ENCODE measurements around the gene CIAO3.
"Not testable (repeated sequence)": the region's sequence is repeated elsewhere in the genome, so short reads cannot be mapped to it uniquely, and the experiment has no call there.

Gene CIAO3

DNA sequence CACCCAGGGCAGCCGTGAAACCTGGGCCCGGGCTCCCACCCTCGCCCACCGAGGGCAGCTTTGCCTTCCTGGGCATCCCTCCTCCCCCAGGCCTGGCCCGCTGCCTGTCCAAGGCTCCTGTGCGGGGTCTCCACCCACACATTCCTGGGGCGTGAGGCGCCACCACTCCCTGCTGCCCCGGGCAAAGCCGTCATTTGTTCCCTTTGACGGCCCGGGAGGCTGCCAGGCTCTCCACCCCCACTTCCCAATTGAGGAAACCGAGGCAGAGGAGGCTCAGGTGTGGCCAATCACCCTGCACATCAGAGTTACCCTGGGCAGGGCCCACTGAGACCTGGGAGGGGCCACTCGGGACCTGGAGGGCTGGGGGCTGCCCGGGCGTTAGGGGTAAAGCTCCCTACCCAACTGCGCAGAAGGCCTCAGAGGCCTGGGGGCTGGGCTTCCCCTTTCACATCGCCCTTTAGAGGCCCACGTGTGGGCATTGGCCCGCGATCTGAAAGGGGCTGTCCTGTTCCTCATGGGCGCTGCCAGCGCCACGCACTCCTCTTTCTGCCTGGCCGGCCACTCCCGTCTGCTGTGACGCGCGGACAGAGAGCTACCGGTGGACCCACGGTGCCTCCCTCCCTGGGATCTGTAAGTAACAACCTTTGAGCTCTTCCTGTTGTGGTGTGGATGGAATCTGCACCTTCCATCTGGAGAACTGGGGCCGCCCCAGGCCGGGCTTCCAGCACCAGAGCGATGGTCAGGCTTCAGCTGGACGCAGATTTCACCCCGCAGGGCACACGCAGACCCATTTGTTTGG, 19.9 kb upstream of the CIAO3 start, which contains the start of gene MSLN:
Gene MSLN, plus strand, starts transcription at position 190 of the 799 bp plus-strand sequence. CDS start 1,947 bp downstream, outside the sequence.
- no peak for DNase-seq (ENCODE audit: low spot score)
- TF ChIP-seq, protein P1, sequence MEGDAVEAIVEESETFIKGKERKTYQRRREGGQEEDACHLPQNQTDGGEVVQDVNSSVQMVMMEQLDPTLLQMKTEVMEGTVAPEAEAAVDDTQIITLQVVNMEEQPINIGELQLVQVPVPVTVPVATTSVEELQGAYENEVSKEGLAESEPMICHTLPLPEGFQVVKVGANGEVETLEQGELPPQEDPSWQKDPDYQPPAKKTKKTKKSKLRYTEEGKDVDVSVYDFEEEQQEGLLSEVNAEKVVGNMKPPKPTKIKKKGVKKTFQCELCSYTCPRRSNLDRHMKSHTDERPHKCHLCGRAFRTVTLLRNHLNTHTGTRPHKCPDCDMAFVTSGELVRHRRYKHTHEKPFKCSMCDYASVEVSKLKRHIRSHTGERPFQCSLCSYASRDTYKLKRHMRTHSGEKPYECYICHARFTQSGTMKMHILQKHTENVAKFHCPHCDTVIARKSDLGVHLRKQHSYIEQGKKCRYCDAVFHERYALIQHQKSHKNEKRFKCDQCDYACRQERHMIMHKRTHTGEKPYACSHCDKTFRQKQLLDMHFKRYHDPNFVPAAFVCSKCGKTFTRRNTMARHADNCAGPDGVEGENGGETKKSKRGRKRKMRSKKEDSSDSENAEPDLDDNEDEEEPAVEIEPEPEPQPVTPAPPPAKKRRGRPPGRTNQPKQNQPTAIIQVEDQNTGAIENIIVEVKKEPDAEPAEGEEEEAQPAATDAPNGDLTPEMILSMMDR (IDR thresholded peaks at IDR 0.05; ENCODE audit: extremely low read depth, insufficient read depth, missing control alignments): no peak
- in situ Hi-C loops (cut with MboI; ENCODE audit: low pct_unique_long_range_greater_than_20kb, low sequenced_read_pairs, unreplicated experiment): no loop called here

DNA sequence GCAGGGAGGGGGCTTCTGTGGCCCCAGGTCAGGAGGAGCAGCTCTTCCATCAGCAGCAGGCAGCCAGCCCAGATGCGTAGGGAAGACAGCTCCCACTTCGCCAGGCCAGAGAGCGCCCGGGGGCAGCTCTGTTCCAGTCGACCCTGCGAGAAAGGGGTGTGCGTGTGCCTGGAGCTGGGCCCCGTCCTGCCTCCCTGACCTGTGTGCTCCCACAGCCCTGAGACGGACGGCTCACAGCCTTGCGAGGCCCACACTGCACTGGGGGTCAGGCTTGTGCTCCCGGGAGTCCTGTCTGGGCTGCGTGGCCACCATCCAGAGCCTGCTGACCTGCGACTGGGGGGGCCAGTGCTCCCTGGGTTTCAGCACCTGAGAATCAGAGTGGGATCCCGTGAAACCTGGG, 19.3 kb upstream of the CIAO3 start:
- in situ Hi-C loops (cut with MboI; ENCODE audit: low pct_unique_long_range_greater_than_20kb, low sequenced_read_pairs, unreplicated experiment): no loop called here
- no peak for DNase-seq (ENCODE audit: low spot score)
- TF ChIP-seq, protein P1 (IDR thresholded peaks at IDR 0.05; ENCODE audit: extremely low read depth, insufficient read depth, missing control alignments): no peak

DNA sequence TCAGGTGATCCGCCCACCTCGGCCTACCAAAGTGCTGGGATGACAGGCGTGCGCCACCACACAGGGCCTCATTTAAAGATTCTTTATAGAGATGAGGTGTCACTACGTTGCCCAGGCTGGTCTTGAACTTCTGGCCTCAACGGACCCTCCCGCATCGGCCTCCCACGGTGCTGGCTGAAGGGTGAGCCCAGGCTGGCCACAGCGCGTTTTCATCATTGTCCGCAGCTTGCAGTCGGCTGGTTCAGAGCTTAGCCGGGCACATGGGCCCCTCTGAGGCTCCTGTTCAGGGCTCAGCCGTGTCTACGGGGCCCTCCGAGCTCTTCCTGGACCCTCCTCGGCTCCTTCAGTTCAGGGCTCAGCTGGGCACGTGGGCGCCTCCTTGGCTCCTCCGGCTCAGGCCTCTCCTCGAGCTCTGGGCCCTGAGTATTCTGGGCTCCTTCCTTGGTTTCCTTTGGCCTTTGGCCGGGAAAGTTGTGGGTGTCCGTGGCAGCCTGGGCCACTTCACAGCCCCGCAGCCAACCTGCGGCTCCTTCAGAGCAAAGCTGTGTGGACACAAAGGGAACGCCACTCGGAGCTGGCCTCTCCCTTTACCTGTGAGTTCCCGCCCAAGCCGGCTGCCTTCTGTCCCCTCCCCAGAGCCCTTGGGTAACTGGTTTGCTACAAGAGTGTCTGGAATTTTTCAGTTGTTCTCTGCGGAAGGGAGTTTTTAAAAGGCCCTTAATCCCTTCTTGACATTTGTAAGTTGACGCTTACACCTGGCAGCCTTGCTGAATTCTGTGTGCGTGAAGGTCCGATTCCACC, 18.5 kb upstream of the CIAO3 start:
- DNase-seq (ENCODE audit: low spot score): no peak
- in situ Hi-C loops (cut with MboI; ENCODE audit: low pct_unique_long_range_greater_than_20kb, low sequenced_read_pairs, unreplicated experiment): no loop called here
- TF ChIP-seq, protein P1 (IDR thresholded peaks at IDR 0.05; ENCODE audit: extremely low read depth, insufficient read depth, missing control alignments): no peak

DNA sequence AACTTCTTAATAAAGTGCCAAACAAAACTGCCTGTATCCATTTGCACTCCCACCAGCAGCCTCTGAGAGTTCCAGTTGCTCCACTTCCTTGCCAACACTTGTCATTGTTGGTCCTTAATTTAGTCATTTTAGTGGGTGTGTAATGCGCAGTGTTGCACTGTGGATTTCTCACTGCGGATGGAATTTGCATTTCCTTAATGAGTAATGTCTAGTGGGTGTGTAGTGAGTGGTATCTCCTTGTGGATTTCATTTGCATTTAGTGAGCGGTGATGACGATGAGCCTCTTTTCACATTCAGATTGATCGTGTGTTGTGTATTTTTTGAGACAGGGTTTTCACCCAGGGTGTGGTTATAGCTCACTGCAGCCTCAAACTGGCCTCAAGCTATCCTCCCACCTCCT, 15.6 kb upstream of the CIAO3 start:
- DNase-seq (ENCODE audit: low spot score): no peak
- in situ Hi-C loops (cut with MboI; ENCODE audit: low pct_unique_long_range_greater_than_20kb, low sequenced_read_pairs, unreplicated experiment): no loop called here
- TF ChIP-seq, protein P1 (IDR thresholded peaks at IDR 0.05; ENCODE audit: extremely low read depth, insufficient read depth, missing control alignments): no peak

DNA sequence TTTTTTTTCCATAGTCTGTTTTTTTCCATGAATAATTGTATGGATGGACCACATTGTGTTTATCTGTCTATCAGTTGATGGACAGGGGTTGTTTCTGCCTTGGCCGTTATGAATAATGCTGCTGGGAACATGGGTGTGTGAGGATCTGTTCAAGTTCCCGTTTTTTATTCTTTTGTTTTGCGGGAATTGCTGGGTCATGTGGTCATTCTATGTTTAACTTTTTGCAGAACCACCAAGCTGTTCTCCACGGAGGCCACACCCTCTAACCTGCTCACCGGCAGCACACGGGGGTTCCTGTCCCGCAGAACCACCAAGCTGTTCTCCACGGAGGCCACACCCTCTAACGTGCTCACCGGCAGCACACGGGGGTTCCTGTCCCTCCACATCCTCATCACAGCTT, 13.9 kb upstream of the CIAO3 start:
- in situ Hi-C loops (cut with MboI; ENCODE audit: low pct_unique_long_range_greater_than_20kb, low sequenced_read_pairs, unreplicated experiment): no loop called here
- TF ChIP-seq, protein P1 (IDR thresholded peaks at IDR 0.05; ENCODE audit: extremely low read depth, insufficient read depth, missing control alignments): no peak

DNA sequence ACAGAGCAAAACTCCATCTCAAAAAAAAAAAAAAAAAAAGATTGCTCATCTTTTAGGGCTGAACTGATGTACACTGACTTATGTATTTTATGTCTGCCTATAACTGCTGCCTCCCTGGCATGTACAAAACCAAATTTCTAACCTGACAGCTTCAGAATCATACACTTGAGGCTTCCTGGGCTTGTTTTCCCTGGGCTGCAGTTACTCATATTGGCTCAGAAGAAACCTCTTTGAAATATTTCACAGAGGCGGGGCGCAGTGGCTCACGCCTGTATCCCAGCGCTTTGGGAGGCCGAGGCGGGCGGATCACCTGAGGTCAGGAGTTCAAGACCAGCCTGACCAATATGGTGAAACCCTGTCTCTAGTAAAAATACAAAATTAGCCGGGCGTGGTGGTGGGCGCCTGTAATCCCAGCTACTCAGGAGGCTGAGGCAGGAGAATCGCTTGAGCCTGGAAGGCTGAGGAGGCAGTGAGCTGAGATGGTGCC, 13.4 kb upstream of the CIAO3 start:
- DNase-seq (ENCODE audit: low spot score); in situ Hi-C loops (cut with MboI; ENCODE audit: low pct_unique_long_range_greater_than_20kb, low sequenced_read_pairs, unreplicated experiment): not testable (repeated sequence)

More for the DNA sequence above, 13.9 kb upstream of the CIAO3 start:
- no peak for DNase-seq (ENCODE audit: low spot score)

DNA sequence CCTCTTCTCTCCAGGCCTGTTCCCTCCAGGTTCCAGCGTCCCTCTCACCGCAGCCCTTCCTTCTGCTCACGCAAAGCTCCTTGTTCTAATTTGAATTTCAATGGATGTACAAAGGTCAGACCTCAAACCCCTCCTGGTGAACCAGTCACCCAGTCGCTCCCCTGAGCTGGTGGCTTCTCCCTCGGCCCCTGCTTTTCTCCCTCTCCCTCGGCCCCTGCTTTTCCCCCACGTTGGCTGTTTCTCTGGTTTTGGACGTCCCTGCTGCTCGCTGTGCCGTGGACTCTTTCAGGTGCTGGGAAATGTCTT, 11.2 kb upstream of the CIAO3 start:
- TF ChIP-seq, protein P1 (IDR thresholded peaks at IDR 0.05; ENCODE audit: extremely low read depth, insufficient read depth, missing control alignments): no peak
- DNase-seq (ENCODE audit: low spot score): no peak
- in situ Hi-C loops (cut with MboI; ENCODE audit: low pct_unique_long_range_greater_than_20kb, low sequenced_read_pairs, unreplicated experiment): no loop called here

All from GM13977 (cell line).